SKM-1 treated with dmso at 0.1 percent for 144 hours (cell line): ENCODE data around the gene ROS1.
"Not testable (repeated sequence)": the region's sequence is repeated elsewhere in the genome, so short reads cannot be mapped to it uniquely, and the experiment has no call there.

ENCODE experiments used
- DNase-seq: peaks from one replicate; lab custom pipeline; 2025; ENCODE audit not compliant: unreplicated experiment; lab: John Stamatoyannopoulos, UW

The ROS1 gene

GRCh38 chr6:117268924-117269323 lies 156.8 kb downstream of the ROS1 start:
- DNase-seq: no peak

- DNase-seq: no peak
Observed at GRCh38 chr6:117267766-117268534, 157.8 kb downstream of the ROS1 start.

GRCh38 chr6:117267054-117267347 lies 158.7 kb downstream of the ROS1 start:
- DNase-seq: no peak

- no peak for DNase-seq
Observed at GRCh38 chr6:117266257-117267053, 159.3 kb downstream of the ROS1 start.

GRCh38 chr6:117265410-117266256 lies 160.1 kb downstream of the ROS1 start, which contains the start of gene VGLL2:
Gene VGLL2, plus strand, starts transcription at chr6:117265558. Its CDS starts 206 bp downstream, at chr6:117265764.
- no peak for DNase-seq

GRCh38 chr6:117264692-117265409 lies 160.9 kb downstream of the ROS1 start:
- no peak for DNase-seq

GRCh38 chr6:117264369-117264691 lies 161.4 kb downstream of the ROS1 start:
- no peak for DNase-seq

- DNase-seq: no peak
Observed at GRCh38 chr6:117263353-117263927, 162.3 kb downstream of the ROS1 start.

- DNase-seq: no peak
Observed at GRCh38 chr6:117262799-117263198, 162.9 kb downstream of the ROS1 start.

GRCh38 chr6:117253785-117254184 lies 172.0 kb downstream of the ROS1 start:
- no peak for DNase-seq

GRCh38 chr6:117244979-117245378 lies 180.8 kb downstream of the ROS1 start:
- not testable (repeated sequence) for DNase-seq

- not testable (repeated sequence) for DNase-seq
Observed at GRCh38 chr6:117244571-117244970, 181.2 kb downstream of the ROS1 start.
